Adipose tissue (tissue), 3 donors: Measurements from ENCODE around the gene ECPAS. TPM values are rescaled to one million over a fixed set of nuclear protein-coding genes. Genes with fewer than 3 reads are reported as not detected.

ENCODE experiments used
- polyA plus RNA-seq, 3 donors: library from polyadenylated mRNA; stranded (reverse); fragments of 200-250 nt; gene quantifications; one replicate each; pipeline ENCODE4 v1.2.3, GENCODE V29; 2013
- donor health status: healthy with polysubstance abuse.
- donor health status: Bipolar disorder and iron deficiency.
- donor health status: healthy.

ECPAS gene
- polyA plus RNA-seq, 3 donors: 20.9 to 33.1 (median 32.7) TPM

Other genes starting within 250 kb of the ECPAS start
- gene OR2K2, start 154.2 kb downstream of the ECPAS start, polyA plus RNA-seq: not detected
- under 1 TPM; 0.21 to 0.42 (median 0.34) TPM for gene ZNF483, start 40.8 kb upstream of the ECPAS start, polyA plus RNA-seq
- gene PTGR1, start 115.3 kb upstream of the ECPAS start, polyA plus RNA-seq: 10 to 100 TPM; 12.3 to 63.2 (median 58.4) TPM
- gene DNAJC25, start 147.0 kb upstream of the ECPAS start, polyA plus RNA-seq: 1 to 10 TPM; 4.1 to 8.0 (median 6.0) TPM
- 100 to 1,000 TPM in 1 of 3 donors, 10 to 100 TPM in 2; 15.0 to 147 (median 57.2) TPM for gene GNG10, start 177.2 kb upstream of the ECPAS start, polyA plus RNA-seq